Activated T-cell treated with anti-CD3 and anti-CD28 coated beads, Interleukin-2, amount 50 U/mL, for 24 hours (primary cell): ENCODE measurements around the gene CLEC4M.
A peak's percentile ranks its signal among the peaks of the same experiment; 100 is the strongest.
"Not testable (repeated sequence)": the region's sequence is repeated elsewhere in the genome, so short reads cannot be mapped to it uniquely, and the experiment has no call there.

Experiments
- DNase-seq: peaks from one replicate; pipeline ENCODE4 v3.0.0-alpha.2; 2020
- H3K27ac Mint-ChIP-seq: 2 replicates; pipeline ENCODE4 v1.8.0; 2020; ENCODE audit warnings: mild to moderate bottlenecking, mixed read lengths
- H3K27me3 Mint-ChIP-seq: 2 replicates; pipeline ENCODE4 v1.8.0; 2020; ENCODE audit warnings: mixed read lengths
- H3K36me3 Mint-ChIP-seq: 2 replicates; pipeline ENCODE4 v1.8.0; 2020; ENCODE audit warnings: low read depth, mixed read lengths
- H3K4me1 Mint-ChIP-seq: 2 replicates; pipeline ENCODE4 v1.8.0; 2020; ENCODE audit warnings: low read depth, mixed read lengths
- H3K4me3 Mint-ChIP-seq: 2 replicates; pipeline ENCODE4 v1.8.0; 2020; ENCODE audit warnings: mild to moderate bottlenecking, moderate library complexity, mixed read lengths
- H3K9me3 Mint-ChIP-seq: 2 replicates; pipeline ENCODE4 v1.8.0; 2020; ENCODE audit warnings: mixed read lengths

Gene CLEC4M

DNA sequence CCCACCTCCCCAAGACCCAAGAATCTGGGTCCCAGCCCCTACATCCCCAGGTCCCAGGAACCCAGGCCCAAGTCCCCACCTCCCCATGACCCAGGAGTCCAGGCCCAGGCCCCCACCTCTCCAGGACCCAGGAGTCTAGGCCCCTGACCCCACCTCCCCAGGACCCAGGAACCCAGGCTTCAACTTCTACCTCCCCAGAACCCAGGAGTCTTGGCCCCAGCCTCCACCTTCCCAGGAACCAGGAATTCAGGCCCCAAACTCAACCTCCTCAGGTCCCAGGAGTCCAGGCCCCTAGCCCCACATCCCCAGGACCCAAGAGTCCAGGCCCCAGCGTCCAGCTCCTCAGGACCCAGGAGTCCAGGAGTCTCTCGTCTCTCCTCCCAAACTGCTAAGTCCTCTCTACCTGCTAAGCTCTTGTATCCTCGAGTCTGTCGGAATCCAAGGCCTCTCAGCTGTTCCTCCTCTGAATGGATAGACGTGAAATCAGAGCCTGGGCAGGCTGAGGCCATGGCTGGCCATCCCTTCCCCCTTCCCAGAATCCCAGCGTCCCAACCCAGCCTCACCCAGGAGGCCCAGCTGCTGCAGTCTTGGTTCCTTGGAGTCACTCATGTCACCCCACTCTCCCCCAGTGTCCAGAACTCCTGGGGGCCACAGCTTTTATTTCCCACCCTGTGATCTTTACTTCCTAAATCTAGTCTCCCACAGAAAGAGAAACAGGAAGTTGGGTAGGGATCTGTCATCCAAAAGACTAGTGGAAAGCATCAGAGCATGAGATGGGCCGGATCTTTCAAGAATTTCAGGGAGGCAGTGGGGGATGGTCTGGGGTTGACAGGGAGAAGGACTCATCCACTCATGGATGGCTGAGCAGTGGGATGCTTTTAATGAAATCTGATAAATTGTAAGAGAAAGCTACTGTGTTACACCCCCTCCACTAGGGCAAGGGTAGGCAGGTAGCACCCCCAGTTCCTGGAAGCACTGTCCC lies 15.8 kb upstream of the CLEC4M start, which contains the start of gene CD209:
TSS of gene CD209 (minus strand) at position 632 of the 982 bp plus-strand sequence. CDS start at position 609, 23 bp downstream.
- peak; percentile 28 for DNase-seq
- no peaks in the 10 kb centered on the region for H3K36me3 Mint-ChIP-seq
- no peak within 1 kb of the TSS for H3K4me3 Mint-ChIP-seq
- no peak within 1 kb of the TSS for H3K27ac Mint-ChIP-seq
- H3K27me3 Mint-ChIP-seq: peaks cover 48% of the 10 kb centered on the region
- H3K9me3 Mint-ChIP-seq: peaks cover 14% of the 10 kb centered on the region
- peaks cover 30% of the 10 kb centered on the region for H3K4me1 Mint-ChIP-seq

DNA sequence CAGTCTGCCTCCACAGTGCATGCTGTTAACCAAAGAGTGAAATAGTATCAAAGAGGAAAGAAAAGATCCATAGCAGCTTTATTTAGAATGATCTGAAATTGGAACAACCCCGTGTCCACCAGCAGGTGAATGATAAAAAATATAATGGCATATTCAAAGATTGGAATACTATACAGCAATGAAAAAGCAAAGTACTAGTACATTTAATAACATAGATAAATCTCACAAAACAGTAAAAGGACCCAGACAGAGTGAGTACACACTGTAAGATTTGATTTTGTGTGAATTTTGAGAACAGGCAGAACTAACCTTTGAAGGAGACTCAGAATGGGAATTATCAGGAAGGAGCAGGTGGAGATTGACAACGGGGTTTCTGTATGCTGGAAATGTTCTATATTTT lies 14.9 kb upstream of the CLEC4M start:
- H3K4me3 Mint-ChIP-seq: no peak overlapping the region
- H3K27ac Mint-ChIP-seq: no peak overlapping the region

DNA sequence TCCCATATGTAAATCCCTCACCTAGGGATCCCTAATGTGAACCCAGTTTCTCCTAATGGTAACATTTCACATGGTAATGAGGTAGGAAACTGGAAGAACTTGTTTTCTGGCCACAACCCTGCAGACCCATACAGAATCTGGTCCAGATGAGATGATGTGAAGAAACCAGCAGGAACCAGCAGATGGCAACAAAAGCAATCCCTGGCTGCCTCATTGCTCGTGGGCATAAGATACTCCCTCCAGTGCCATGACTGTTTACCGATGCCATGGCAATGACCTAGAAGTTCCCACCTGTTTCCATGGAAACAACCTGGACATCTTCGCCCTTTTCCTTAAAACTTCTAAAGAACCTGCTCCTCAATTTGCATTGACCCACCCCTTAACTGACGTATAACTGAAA lies 14.3 kb upstream of the CLEC4M start:
- Mint-ChIP-seq H3K9me3 (peaks cover 22% of the 10 kb centered on the region), H3K27me3 (peaks cover 37% of the 10 kb centered on the region), H3K27ac (no peak overlapping the region), H3K36me3 (no peaks in the 10 kb centered on the region), H3K4me3 (no peak overlapping the region), H3K4me1 (peaks cover 32% of the 10 kb centered on the region)
- peak; percentile 28 for DNase-seq

More for the DNA sequence above, 14.9 kb upstream of the CLEC4M start:
- Mint-ChIP-seq H3K4me1 (peaks cover 34% of the 10 kb centered on the region), H3K9me3 (peaks cover 18% of the 10 kb centered on the region), H3K27me3 (peaks cover 41% of the 10 kb centered on the region), H3K36me3 (no peaks in the 10 kb centered on the region)
- DNase-seq: no peak

DNA sequence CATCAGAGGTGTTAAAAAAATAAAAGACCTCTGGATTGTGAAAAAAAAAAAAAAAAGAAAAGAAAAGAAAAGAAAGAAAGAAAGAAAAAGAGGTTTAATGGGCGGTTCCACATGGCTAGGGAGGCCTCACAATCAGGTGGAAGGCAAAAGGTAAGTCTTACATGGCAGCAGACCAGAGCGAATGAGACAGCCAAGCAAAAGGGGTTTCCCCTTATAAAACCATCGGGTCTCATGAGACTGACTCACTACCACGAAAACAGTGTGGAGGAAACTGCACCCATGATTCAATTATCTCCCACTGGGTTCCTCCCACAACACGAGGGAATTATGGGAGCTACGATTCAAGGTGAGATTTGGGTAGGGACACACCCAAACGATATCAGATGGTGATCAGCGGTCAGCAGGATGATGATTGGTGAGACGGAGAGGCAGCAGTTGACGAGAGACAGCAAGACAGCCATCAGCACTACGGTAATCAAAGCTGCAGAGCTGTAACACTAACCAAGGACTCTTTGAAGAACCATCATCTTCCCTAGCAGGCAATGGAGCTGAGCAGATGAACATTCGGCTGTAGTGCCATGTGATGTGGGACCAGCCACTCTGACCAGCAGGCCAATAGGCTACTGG lies 11.8 kb upstream of the CLEC4M start:
- H3K9me3 Mint-ChIP-seq: peaks cover 45% of the 10 kb centered on the region
- DNase-seq: peak; percentile 65
- no peak overlapping the region for H3K4me3 Mint-ChIP-seq
- peaks cover 41% of the 10 kb centered on the region for H3K27me3 Mint-ChIP-seq
- peaks cover 4% of the 10 kb centered on the region for H3K36me3 Mint-ChIP-seq
- peaks cover 35% of the 10 kb centered on the region for H3K4me1 Mint-ChIP-seq
- peak overlapping the region; percentile 78 for H3K27ac Mint-ChIP-seq

DNA sequence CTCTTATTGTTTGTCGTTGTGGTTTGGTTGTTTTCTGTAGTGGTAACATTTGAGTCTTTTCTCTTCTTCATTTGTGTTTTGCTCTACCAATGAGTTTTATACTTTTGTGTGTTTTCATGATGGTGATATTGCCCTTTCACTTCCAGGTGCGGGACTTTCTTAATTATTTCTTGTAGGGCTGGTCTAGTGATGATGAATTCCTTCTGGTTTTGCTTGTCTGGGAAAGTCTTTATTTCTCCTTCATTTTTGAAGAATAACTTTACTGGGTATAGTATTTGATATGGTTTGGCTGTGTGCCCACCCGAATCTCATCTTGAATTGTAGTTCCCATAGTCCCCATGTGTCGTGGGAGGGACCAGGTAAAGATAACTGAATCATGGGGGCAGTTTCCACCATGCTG lies 6.8 kb upstream of the CLEC4M start:
- Mint-ChIP-seq H3K4me3 (no peak overlapping the region), H3K9me3 (peaks cover 69% of the 10 kb centered on the region), H3K27ac (no peak overlapping the region), H3K36me3 (peaks cover 15% of the 10 kb centered on the region), H3K27me3 (peaks cover 24% of the 10 kb centered on the region), H3K4me1 (peaks cover 22% of the 10 kb centered on the region)
- DNase-seq: no peak

DNA sequence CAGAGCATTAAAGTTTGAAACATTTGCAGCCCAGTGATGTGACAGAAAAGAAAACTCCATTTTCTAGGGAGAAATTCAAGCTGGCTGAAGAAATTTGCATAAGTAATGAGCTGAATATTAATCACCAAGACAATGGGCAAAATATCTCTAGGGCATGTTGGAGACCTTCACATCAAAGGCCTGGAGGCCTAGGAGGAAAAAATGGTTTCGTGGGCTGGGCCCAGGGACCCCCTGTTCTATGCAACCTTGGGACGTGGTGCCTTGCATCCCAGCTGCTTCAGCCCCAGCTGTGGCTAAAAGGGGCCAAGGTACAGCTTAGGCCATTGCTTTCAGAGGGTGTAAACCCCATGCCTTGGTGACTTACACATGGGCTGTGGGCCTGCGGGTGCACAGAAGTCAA lies 5.7 kb upstream of the CLEC4M start:
- H3K4me1 Mint-ChIP-seq: peaks cover 18% of the 10 kb centered on the region
- no peak overlapping the region for H3K4me3 Mint-ChIP-seq
- H3K27me3 Mint-ChIP-seq: peaks cover 30% of the 10 kb centered on the region
- H3K36me3 Mint-ChIP-seq: peaks cover 15% of the 10 kb centered on the region
- H3K27ac Mint-ChIP-seq: no peak overlapping the region
- H3K9me3 Mint-ChIP-seq: peaks cover 65% of the 10 kb centered on the region
- no peak for DNase-seq

DNA sequence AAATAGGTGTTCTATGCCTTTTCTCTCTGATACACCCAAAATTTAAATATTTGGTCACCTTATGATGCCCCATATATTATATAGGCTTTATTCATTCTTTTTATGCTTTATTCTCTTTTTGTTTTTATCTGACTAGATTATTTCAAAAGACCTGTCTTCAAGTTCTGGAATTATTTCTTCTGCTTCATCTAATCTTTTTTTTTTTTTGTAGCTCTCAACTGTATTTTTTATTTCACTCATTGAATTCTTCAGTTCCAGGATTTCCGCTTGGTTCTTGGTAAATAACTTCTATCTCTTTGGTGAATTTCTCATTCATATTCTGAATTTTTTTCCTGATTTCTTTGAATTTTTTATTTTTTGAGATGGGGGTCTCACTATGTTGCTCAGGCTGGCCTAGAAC lies 3.9 kb upstream of the CLEC4M start:
- DNase-seq: no peak
- Mint-ChIP-seq H3K27me3 (peaks cover 38% of the 10 kb centered on the region), H3K36me3 (peaks cover 15% of the 10 kb centered on the region), H3K4me3 (no peak overlapping the region), H3K9me3 (peaks cover 56% of the 10 kb centered on the region), H3K27ac (no peak overlapping the region), H3K4me1 (peaks cover 11% of the 10 kb centered on the region)

DNA sequence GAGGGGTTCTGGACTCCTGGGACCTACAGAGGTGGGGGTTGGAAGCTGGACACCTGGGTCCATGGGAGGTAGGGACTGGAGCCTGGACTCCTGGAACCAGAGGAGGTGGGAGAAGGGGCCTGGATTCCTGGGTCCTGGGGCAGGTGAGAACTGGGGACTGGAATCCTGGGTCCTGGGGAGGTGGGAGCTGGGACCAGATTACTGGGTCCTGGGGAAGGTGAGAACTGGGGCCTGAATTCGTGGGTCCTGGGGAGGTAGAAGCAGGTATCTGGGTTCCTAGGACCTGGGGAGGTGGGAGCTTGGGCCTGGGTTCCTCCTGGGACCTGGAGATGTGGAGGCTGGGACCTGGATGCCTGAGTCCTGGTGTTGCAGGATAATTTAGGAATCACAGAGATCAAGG lies 653 bp downstream of the CLEC4M start:
- no peak overlapping the region for H3K27ac Mint-ChIP-seq
- peaks cover 42% of the 10 kb centered on the region for H3K27me3 Mint-ChIP-seq
- H3K4me1 Mint-ChIP-seq: peaks cover 3% of the 10 kb centered on the region
- no peak overlapping the region for H3K4me3 Mint-ChIP-seq
- no peak for DNase-seq
- H3K36me3 Mint-ChIP-seq: peaks cover 3% of the 10 kb centered on the region
- peaks cover 13% of the 10 kb centered on the region for H3K9me3 Mint-ChIP-seq

DNA sequence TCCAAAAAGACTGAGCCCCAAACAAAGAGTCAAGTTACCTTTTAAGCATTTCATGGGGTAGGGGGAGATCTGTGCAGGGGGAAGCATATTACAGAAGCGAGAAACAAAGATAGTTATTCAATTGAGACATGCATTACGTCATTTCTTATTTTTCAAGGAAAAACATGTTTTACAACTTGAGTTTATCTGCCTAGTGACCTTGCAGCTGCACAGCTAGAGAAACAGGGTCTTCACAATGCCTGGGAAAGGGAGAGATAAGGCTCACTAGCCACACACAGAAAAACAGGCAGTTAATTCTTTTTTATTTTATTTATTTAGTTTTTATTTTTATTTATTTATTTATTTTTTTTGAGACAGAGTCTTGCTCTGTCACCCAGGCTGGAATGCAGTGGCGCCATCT lies 1.1 kb downstream of the CLEC4M start:
- peaks cover 47% of the 10 kb centered on the region for H3K27me3 Mint-ChIP-seq
- H3K9me3 Mint-ChIP-seq, H3K36me3 Mint-ChIP-seq, DNase-seq, H3K4me3 Mint-ChIP-seq, H3K4me1 Mint-ChIP-seq, H3K27ac Mint-ChIP-seq: not testable (repeated sequence)

DNA sequence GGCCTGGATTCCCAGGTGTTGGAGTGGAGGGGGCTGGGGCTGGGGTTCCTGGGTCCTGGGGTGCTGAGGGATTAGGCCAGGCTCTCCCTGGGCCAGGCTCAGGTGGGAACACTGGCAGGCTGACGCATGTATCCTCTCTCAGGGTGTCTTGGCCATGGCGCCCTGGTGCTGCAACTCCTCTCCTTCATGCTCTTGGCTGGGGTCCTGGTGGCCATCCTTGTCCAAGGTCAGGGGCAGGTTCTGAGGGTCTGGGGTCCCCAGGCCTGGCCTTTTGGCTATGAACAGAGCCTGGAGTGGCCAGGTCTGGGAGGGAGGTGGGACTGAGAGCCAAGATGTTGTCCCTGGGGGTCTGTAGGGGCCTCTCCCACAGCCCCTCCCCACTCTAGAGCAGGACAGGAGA lies 2.0 kb downstream of the CLEC4M start:
- H3K9me3 Mint-ChIP-seq, H3K4me3 Mint-ChIP-seq, H3K36me3 Mint-ChIP-seq, H3K27ac Mint-ChIP-seq, H3K4me1 Mint-ChIP-seq: not testable (repeated sequence)
- peak; percentile 18 for DNase-seq
- peaks cover 55% of the 10 kb centered on the region for H3K27me3 Mint-ChIP-seq

DNA sequence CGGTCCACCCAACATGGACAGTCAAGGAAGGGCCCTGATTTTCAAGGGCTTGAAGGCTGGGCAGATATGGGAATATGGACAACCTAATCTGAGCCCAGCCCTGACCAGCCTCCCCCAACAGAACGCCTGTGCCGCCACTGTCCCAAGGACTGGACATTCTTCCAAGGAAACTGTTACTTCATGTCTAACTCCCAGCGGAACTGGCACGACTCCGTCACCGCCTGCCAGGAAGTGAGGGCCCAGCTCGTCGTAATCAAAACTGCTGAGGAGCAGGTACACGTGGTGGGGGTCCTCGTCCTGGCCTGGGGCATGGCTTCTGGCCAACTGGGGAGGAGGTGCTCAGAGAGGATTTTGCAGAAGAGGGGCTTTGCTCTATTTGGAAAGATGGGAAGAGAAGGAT lies 3.5 kb downstream of the CLEC4M start:
- Mint-ChIP-seq H3K27me3 (peaks cover 55% of the 10 kb centered on the region), H3K4me1 (peaks cover 9% of the 10 kb centered on the region), H3K4me3 (no peak overlapping the region), H3K27ac (no peak overlapping the region), H3K36me3 (no peaks in the 10 kb centered on the region), H3K9me3 (no peaks in the 10 kb centered on the region)
- peak; percentile 25 for DNase-seq

DNA sequence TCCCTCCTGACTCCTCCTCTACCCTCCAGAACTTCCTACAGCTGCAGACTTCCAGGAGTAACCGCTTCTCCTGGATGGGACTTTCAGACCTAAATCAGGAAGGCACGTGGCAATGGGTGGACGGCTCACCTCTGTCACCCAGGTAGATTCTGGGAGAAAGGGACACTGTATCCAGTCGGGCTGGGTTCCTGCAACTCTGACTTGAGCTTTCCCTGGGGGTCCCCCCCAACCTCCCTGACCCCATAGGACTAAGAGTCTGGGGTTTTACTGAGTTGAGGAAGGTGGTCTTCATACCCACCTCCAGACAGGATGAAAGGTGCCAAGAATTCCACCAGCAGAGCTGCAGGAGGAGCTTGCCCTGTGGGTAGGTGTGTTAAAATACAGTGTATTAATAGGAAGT lies 4.4 kb downstream of the CLEC4M start:
- Mint-ChIP-seq H3K4me1 (peaks cover 16% of the 10 kb centered on the region), H3K4me3 (no peak overlapping the region), H3K36me3 (no peaks in the 10 kb centered on the region), H3K9me3 (no peaks in the 10 kb centered on the region), H3K27me3 (peaks cover 50% of the 10 kb centered on the region), H3K27ac (no peak overlapping the region)
- peak; percentile 28 for DNase-seq

DNA sequence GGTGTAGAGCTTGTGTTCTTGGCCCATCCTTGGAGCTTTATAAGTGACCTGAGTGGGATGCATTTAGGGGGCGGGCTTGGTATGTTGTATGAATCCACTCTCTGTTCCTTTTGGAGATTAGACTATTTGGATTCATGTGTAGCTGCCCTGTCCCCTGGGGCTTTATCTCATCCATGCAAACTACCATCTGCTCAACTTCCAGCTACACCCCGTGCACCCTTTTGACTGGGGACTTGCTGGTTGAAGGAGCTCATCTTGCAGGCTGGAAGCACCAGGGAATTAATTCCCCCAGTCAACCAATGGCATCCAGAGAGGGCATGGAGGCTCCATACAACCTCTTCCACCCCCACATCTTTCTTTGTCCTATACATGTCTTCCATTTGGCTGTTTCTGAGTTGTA lies 6.1 kb downstream of the CLEC4M start:
- no peak overlapping the region for H3K4me3 Mint-ChIP-seq
- peaks cover 26% of the 10 kb centered on the region for H3K4me1 Mint-ChIP-seq
- DNase-seq: peak; percentile 21
- peaks cover 43% of the 10 kb centered on the region for H3K27me3 Mint-ChIP-seq
- no peak overlapping the region for H3K27ac Mint-ChIP-seq
- H3K9me3 Mint-ChIP-seq: no peaks in the 10 kb centered on the region
- no peaks in the 10 kb centered on the region for H3K36me3 Mint-ChIP-seq

DNA sequence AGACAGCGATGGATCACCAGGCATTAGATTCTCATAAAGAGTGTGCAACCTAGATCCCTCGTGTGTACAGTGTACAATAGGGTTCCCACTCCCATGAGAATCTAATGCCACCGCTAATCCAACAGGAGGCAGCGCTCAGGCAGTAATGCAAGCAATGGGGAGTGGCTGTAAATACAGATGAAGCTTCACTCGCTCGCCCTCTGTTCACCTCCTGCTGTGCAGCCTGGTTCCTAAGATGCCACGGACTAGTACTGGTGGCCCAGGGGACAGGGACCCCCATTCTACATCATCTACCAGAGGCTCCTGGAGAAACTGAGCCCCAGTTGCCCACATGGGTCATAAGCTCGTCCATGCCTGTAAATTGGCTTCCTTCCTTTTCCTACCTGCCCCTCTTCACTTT lies 8.0 kb downstream of the CLEC4M start:
- H3K9me3 Mint-ChIP-seq: no peaks in the 10 kb centered on the region
- H3K27me3 Mint-ChIP-seq: peaks cover 50% of the 10 kb centered on the region
- H3K27ac Mint-ChIP-seq: peak overlapping the region; percentile 44
- no peak overlapping the region for H3K4me3 Mint-ChIP-seq
- H3K36me3 Mint-ChIP-seq: no peaks in the 10 kb centered on the region
- DNase-seq: no peak
- peaks cover 26% of the 10 kb centered on the region for H3K4me1 Mint-ChIP-seq

DNA sequence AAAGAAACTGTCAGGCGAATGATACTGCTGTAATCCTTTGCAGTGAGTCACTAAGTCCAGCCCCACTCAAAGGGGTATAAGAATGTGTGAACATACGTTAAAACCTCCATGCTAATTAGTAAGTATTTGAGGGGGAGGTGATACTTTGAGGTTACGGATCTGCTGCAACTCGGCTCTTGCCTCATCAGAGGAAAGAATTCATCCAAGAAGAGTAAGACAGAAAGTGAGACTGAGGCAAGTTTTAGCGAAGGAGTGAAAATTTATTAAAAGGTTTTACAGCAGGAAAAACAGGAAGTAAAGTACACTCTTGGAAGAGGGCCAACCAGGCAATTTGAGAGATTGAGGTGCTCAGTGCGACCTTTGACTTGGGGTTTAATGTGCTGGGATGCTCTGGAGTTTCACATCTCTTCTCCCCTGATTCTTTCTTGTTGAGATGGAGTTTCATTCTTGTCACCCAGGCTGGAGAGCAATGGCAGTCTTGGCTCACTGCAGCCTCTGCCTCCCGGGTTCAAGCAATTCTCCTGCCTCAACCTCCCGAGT lies 9.8 kb downstream of the CLEC4M start:
- DNase-seq: peak; percentile 49
- H3K27me3 Mint-ChIP-seq: peaks cover 40% of the 10 kb centered on the region
- H3K4me1 Mint-ChIP-seq: peaks cover 26% of the 10 kb centered on the region
- peak overlapping the region; percentile 26 for H3K4me3 Mint-ChIP-seq
- H3K36me3 Mint-ChIP-seq: no peaks in the 10 kb centered on the region
- H3K9me3 Mint-ChIP-seq: no peaks in the 10 kb centered on the region
- H3K27ac Mint-ChIP-seq: peak overlapping the region; percentile 57
